ENCODE results near the gene OR52E2.

- no peak for TF ChIP-seq CTCF (IDR thresholded peaks at IDR 0.05; ENCODE audit: low read depth, low read length, poor library complexity, severe bottlenecking)
- no peak for TF ChIP-seq EZH2phosphoT487 (IDR thresholded peaks at IDR 0.05; ENCODE audit: borderline replicate concordance, low read length)
These were observed 42.8 kb upstream of the OR52E2 start for GRCh38 chr11:5102246-5102645.
